Measurements from ENCODE around the gene GPR137. TPM values are rescaled to one million over a fixed set of nuclear protein-coding genes. Genes with fewer than 3 reads are reported as not detected.

Gene GPR137
- total and polyA plus RNA-seq, 9 of the 15 experiments (the other 6 are each of a cell fraction or from before 2014, with no cell fraction given) = 0.32 to 26.7 (median 10.7) TPM

DNA sequence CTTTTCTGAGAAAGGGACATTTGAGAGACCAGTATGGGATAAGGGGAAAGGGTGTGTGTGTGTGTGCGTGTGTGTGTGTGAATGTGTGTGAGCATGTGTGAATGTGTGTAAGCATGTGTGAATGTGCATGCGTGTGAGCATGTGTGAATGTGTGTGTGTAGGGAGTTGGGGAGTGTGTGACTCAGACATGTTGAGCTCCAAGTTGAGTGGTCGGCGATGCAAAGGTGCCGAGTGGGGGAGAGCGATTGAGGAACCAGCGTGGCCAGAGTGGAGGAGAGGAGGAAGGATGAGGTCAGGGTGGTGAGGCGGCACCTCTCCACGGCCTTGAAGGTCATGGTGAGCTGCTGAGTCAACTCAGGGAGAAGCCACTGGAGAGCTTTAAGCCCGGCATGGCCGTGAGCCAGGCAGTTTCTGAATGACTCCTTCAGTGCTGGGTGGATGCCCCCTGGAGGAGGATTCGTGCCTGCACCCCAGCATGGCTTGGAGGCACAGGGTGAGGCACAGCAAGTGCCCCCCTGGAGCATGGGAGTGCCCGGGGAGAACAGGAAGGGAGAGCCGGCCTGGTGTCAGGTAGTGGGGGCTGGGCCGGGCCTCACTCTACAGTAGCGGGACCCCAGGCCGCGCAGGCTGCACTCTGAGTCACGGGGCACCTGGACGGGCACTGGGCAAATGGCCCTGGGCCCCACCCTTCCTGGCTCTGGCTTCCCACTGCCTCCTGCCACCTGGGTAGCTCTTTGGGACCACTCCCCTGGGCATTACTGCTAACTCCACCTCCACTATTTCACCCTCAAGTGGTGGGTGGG, 46.1 kb downstream of the GPR137 start (continued):
- TF ChIP-seq BRF1 (IDR thresholded peaks at IDR 0.05; ENCODE audit: borderline replicate concordance, extremely low read depth, insufficient read length) = no peak
- TF ChIP-seq ZNF133 (CRISPR knock-in tag; IDR thresholded peaks at IDR 0.05) = no peak
- TF ChIP-seq, protein P1, sequence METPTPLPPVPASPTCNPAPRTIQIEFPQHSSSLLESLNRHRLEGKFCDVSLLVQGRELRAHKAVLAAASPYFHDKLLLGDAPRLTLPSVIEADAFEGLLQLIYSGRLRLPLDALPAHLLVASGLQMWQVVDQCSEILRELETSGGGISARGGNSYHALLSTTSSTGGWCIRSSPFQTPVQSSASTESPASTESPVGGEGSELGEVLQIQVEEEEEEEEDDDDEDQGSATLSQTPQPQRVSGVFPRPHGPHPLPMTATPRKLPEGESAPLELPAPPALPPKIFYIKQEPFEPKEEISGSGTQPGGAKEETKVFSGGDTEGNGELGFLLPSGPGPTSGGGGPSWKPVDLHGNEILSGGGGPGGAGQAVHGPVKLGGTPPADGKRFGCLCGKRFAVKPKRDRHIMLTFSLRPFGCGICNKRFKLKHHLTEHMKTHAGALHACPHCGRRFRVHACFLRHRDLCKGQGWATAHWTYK (CRISPR knock-in tag; IDR thresholded peaks at IDR 0.05) = no peak
- TF ChIP-seq MAFG (tag; conservative IDR thresholded peaks at IDR 0.05) = peak; percentile 69
- TF ChIP-seq, protein P2, sequence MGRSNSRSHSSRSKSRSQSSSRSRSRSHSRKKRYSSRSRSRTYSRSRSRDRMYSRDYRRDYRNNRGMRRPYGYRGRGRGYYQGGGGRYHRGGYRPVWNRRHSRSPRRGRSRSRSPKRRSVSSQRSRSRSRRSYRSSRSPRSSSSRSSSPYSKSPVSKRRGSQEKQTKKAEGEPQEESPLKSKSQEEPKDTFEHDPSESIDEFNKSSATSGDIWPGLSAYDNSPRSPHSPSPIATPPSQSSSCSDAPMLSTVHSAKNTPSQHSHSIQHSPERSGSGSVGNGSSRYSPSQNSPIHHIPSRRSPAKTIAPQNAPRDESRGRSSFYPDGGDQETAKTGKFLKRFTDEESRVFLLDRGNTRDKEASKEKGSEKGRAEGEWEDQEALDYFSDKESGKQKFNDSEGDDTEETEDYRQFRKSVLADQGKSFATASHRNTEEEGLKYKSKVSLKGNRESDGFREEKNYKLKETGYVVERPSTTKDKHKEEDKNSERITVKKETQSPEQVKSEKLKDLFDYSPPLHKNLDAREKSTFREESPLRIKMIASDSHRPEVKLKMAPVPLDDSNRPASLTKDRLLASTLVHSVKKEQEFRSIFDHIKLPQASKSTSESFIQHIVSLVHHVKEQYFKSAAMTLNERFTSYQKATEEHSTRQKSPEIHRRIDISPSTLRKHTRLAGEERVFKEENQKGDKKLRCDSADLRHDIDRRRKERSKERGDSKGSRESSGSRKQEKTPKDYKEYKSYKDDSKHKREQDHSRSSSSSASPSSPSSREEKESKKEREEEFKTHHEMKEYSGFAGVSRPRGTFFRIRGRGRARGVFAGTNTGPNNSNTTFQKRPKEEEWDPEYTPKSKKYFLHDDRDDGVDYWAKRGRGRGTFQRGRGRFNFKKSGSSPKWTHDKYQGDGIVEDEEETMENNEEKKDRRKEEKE (IDR thresholded peaks at IDR 0.05; ENCODE audit: borderline replicate concordance in 1 of 2, control insufficient read depth in 1 of 2, low read depth in 2 of 2, low read length in 1 of 2) = no peak
- TF ChIP-seq ZNF766 (CRISPR knock-in tag; conservative IDR thresholded peaks at IDR 0.05) = 0 out of 2 replicates have a peak, but pooled peaks have one; percentile 35
- no peak for TF ChIP-seq ZNF79 (CRISPR knock-in tag; IDR thresholded peaks at IDR 0.05; ENCODE audit: low read depth)
